IPS-20b (cell line): ENCODE results near the gene SEC31A.

Experiments
- H3K27ac ChIP-seq: one replicate; pipeline ENCODE4 v1.5.1; 2013; ENCODE audit warnings: low read length
- H3K27me3 ChIP-seq: 2 replicates; pipeline ENCODE4 v1.6.1; 2013; ENCODE audit warnings: mild to moderate bottlenecking, low read length, inconsistent platforms; ENCODE audit not compliant: insufficient read depth
- H3K36me3 ChIP-seq: 2 replicates; pipeline ENCODE4 v1.6.1; 2013; ENCODE audit warnings: low read depth, mild to moderate bottlenecking, inconsistent platforms, low read length, moderate library complexity; ENCODE audit not compliant: insufficient read depth
- H3K4me1 ChIP-seq: 2 replicates; pipeline ENCODE4 v1.6.1; 2013; ENCODE audit warnings: mild to moderate bottlenecking, control low read depth, inconsistent platforms, low read length, moderate library complexity; ENCODE audit not compliant: insufficient read depth
- H3K4me3 ChIP-seq: 2 replicates; pipeline ENCODE4 v1.5.1; 2013; ENCODE audit warnings: mild to moderate bottlenecking, low read length, inconsistent platforms
- H3K9ac ChIP-seq: 2 replicates; pipeline ENCODE4 v1.6.1; 2013; ENCODE audit warnings: low read depth, mild to moderate bottlenecking, inconsistent platforms, low read length, moderate library complexity
- H3K9me3 ChIP-seq: 2 replicates; pipeline ENCODE4 v1.6.1; 2013; ENCODE audit warnings: mild to moderate bottlenecking, low read depth, low read length, inconsistent platforms; ENCODE audit not compliant: insufficient read depth

Gene SEC31A

DNA sequence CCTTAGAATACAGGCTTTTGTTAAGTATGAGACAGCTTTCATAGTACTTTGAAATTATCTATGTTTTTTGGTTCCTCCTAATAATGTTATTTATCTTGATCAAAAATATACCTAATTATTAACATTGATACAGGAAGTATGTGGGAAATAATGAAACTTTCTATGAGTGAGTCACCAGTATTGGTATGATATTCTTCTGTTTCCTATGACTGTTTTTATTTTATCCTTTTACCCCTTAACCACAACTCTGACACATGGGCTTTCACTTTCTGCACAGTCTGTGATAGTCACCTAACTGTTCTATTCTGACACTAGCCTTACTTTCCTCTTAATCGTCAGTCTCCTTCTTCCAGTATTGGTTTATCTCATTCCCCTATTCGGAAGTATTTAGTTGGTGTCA is 14.3 kb upstream of the SEC31A start:
- no peak overlapping the region for H3K9ac ChIP-seq
- no peaks in the 10 kb centered on the region for H3K9me3 ChIP-seq
- H3K4me3 ChIP-seq: no peak overlapping the region
- no peaks in the 10 kb centered on the region for H3K4me1 ChIP-seq
- H3K36me3 ChIP-seq: peaks cover 55% of the 10 kb centered on the region
- no peaks in the 10 kb centered on the region for H3K27me3 ChIP-seq
- no peak overlapping the region for H3K27ac ChIP-seq

GRCh38 chr4:82903737-82904136 is 12.8 kb upstream of the SEC31A start:
- no peaks in the 10 kb centered on the region for H3K27me3 ChIP-seq
- H3K4me3 ChIP-seq: no peak overlapping the region
- H3K9ac ChIP-seq: no peak overlapping the region
- H3K36me3 ChIP-seq: peaks cover 47% of the 10 kb centered on the region
- no peak overlapping the region for H3K27ac ChIP-seq
- no peaks in the 10 kb centered on the region for H3K9me3 ChIP-seq
- H3K4me1 ChIP-seq: no peaks in the 10 kb centered on the region

DNA sequence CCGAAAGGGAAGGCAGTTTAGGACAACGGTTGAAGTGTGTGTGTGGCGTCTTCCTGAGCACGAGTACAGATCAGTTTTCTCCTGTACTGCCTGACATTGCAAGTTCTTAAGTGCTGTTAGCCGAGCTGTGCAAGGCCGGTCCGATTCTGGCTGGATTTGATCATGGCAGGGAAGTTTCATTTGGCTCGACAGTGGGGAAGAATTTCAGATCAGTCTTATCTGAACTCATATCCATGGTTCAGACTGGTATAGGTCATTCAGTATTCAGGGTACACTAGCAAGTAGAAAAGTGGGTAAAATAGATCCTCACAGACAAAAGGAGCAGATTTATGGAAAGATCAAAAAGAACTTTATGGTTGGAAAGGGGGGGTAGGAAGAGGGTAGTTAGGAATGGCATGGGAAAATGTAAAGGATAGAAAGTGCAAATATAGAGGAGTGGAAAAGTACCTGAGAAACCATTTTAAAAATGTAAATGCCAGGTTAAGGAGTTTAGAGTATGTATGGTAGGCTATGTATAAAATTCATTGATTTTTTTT is 10.3 kb upstream of the SEC31A start:
- H3K9me3 ChIP-seq: no peaks in the 10 kb centered on the region
- peak overlapping the region; percentile 98 for H3K9ac ChIP-seq
- H3K36me3 ChIP-seq: peaks cover 47% of the 10 kb centered on the region
- H3K4me1 ChIP-seq: no peaks in the 10 kb centered on the region; the same call in 1 of the 2 replicates
- H3K27ac ChIP-seq: peak overlapping the region; percentile 80
- H3K27me3 ChIP-seq: no peaks in the 10 kb centered on the region
- peak overlapping the region; percentile 99 for H3K4me3 ChIP-seq

DNA sequence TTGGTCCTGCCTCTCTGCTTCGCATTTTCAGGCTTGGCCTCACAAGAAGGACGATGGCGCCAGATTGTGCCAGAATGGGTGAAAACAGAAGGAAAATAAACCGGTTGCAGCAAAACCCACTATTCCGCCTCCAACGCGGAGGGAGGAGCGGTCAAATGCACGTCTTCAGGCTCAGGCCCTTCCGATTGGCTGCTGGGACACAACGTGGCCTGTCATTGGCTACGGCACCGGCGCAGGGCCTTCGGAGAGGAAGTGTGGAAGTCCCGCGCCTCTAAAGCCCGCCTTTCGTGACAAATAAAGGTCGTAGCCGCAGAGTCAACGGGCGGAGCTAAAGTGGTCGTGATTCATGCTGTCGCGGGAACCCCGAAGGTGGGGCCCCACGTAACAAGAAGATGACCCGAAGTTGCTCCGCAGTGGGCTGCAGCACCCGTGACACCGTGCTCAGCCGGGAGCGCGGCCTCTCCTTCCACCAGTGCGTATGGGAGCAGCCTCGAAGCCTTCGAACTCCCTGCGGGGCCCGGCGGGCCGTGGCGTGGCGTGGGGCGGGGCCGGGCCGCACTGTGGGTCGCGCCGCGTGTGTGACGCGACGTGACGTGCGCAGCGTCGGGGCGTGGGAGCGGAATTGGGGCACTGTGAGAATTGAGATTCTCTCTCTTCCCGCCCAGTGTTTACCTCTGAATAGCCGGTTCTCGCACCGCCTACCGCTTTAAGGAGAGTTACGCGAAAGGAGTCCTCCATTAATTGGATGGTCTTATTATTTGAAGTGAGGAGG is 9.6 kb upstream of the SEC31A start, which contains the start of gene THAP9:
THAP9 (plus strand) TSS at position 325 of the 772 bp plus-strand sequence; CDS start at position 393, 68 bp downstream.
- Histone ChIP-seq H3K4me3 (peak within 1 kb of the TSS; percentile 99), H3K4me1 (no peaks in the 10 kb centered on the region; the same call in 1 of the 2 replicates), H3K27ac (peak within 1 kb of the TSS; percentile 80), H3K9ac (peak within 1 kb of the TSS; percentile 98), H3K36me3 (peaks cover 47% of the 10 kb centered on the region), H3K27me3 (no peaks in the 10 kb centered on the region), H3K9me3 (no peaks in the 10 kb centered on the region)

DNA sequence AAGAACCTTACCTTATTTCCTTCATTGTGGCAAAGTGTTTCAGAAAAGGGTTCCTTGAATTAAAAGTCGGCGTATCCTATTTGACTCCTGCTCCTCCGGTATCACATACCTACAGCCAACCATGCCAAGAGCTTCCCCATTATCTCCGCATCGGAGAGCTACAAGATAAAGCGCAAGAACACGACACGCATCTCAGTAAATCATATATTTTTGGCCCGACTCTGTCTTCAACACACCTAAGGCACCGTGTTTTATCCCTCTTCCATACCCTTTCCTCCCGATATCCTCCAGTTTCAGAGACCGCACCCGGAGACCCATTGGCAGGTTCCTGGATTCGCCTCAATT is 9.1 kb upstream of the SEC31A start:
- H3K27ac ChIP-seq: peak overlapping the region; percentile 41
- H3K9me3 ChIP-seq: no peaks in the 10 kb centered on the region
- H3K4me1 ChIP-seq: no peaks in the 10 kb centered on the region; the same call in 1 of the 2 replicates
- peaks cover 47% of the 10 kb centered on the region for H3K36me3 ChIP-seq
- H3K9ac ChIP-seq: peak overlapping the region; percentile 98
- peak overlapping the region; percentile 99 for H3K4me3 ChIP-seq
- H3K27me3 ChIP-seq: no peaks in the 10 kb centered on the region

DNA sequence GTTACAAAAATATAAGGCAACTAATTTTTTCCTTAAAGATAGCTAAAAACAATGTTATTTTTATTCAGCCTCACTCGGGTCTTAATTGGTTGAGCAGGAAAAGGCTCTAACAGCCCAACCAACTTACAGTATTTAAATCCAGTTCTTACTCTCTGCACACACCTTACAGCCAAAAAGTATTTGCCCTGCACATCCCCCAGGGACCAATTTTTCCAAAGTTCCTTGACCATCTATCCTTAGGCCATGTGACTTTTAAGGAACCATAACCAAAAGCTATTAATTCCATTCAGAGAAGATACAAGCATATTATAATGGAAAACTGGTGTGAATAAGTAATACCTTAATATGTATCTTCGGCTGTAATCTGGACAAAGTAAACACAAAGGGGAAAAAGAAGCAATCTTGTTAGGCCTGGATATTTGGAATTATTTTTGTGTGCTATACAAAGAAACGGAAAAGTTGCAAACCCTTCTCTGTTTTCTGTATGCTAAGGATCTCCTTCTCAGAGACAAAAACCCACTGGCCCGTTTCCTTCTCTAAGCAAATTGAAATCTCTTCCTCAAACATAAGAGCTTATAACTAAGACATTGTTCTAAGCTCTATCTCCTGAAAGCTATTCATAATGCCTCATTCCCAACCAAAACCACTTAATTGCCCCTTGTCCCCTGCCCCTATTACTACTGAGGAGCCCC is 8.6 kb upstream of the SEC31A start:
- no peaks in the 10 kb centered on the region; the same call in 1 of the 2 replicates for H3K4me1 ChIP-seq
- peaks cover 48% of the 10 kb centered on the region for H3K36me3 ChIP-seq
- H3K4me3 ChIP-seq: peak overlapping the region; percentile 99
- H3K9me3 ChIP-seq: no peaks in the 10 kb centered on the region
- H3K9ac ChIP-seq: peak overlapping the region; percentile 98
- H3K27ac ChIP-seq: peak overlapping the region; percentile 41
- H3K27me3 ChIP-seq: no peaks in the 10 kb centered on the region

- H3K36me3 ChIP-seq: peaks cover 57% of the 10 kb centered on the region
These were observed 7.6 kb upstream of the SEC31A start for GRCh38 chr4:82898322-82899243.

DNA sequence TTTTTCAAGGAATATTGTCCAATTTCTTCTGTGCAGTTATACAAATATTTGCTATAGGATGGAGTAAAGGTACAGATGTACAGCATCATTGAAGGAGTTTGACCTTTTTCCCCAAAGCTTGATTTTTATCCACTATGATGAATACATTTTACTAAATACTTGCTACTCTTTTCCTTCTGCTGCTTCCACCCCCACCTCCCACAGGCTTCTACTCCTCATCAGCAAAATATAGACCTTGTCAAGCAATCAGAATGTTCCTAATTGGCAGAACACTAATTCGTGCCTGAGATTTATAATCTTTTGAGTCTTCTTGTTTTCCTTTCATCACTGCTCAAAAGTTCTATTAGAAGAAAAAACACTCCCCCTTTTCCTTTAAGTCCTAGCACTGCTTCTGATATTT is 5.8 kb upstream of the SEC31A start:
- H3K4me1 ChIP-seq: peaks cover 6% of the 10 kb centered on the region; the same call in 1 of the 2 replicates
- no peak overlapping the region for H3K9ac ChIP-seq
- peaks cover 67% of the 10 kb centered on the region for H3K36me3 ChIP-seq
- no peaks in the 10 kb centered on the region for H3K27me3 ChIP-seq
- no peak overlapping the region for H3K4me3 ChIP-seq
- H3K9me3 ChIP-seq: no peaks in the 10 kb centered on the region
- no peak overlapping the region for H3K27ac ChIP-seq

More at GRCh38 chr4:82898322-82899243, 7.6 kb upstream of the SEC31A start:
- Histone ChIP-seq H3K27ac (no peak overlapping the region), H3K27me3 (no peaks in the 10 kb centered on the region), H3K9ac (peak overlapping the region; percentile 98; the same call in 1 of the 2 replicates), H3K4me3 (peak overlapping the region; percentile 99), H3K9me3 (no peaks in the 10 kb centered on the region), H3K4me1 (no peaks in the 10 kb centered on the region; the same call in 1 of the 2 replicates)

DNA sequence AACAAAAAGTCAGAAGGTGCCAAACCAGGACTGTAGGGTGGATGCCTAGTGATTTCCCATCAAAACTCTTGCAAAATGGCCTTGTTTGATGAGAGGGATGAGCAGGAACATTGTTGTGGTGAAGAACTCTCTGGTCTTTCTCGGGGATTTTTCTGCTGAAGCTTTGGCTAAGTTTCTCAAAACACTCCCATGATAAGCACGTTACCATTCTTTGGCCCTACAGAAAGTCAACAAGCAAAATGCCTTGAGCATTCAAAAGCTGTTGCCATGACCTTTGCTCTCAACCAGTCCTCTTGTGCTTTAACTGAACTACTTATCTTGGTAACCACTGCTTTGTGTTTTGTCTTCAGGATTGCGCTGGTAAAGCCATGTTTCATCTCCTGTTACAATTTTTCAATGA is 3.0 kb upstream of the SEC31A start:
- H3K4me3 ChIP-seq: no peak overlapping the region
- no peaks in the 10 kb centered on the region for H3K27me3 ChIP-seq
- H3K9ac ChIP-seq: no peak overlapping the region
- H3K4me1 ChIP-seq: peaks cover 6% of the 10 kb centered on the region; the same call in 1 of the 2 replicates
- peaks cover 64% of the 10 kb centered on the region for H3K36me3 ChIP-seq
- H3K27ac ChIP-seq: no peak overlapping the region
- no peaks in the 10 kb centered on the region for H3K9me3 ChIP-seq

DNA sequence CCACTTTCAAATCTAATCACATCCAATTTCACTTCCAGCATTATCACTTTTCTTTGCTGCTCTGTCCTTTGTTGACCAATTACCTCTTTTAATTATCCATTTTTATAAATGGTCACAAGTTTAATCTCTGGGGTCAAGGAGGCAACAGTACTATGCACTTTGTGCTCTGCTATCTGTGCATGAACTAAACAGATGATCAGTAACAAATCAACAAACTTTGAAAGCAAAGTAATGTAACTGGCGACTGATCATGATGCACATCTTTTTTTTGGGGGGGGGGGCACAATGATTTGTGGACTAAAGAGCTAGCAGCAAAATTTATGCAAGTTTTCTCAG is 1.5 kb upstream of the SEC31A start:
- Histone ChIP-seq H3K9ac (no peak overlapping the region), H3K27ac (no peak overlapping the region), H3K9me3 (no peaks in the 10 kb centered on the region), H3K4me1 (0 out of 2 replicates have a peak, but pooled peaks cover 6% of the 10 kb centered on the region), H3K27me3 (no peaks in the 10 kb centered on the region), H3K36me3 (peaks cover 49% of the 10 kb centered on the region), H3K4me3 (peak overlapping the region; percentile 87; the same call in 1 of the 2 replicates)
